OCI-LY7 (cell line): ENCODE measurements around the gene KRT23.

Experiments
- EZH2phosphoT487 ChIP-seq: fragments of 200-600 bp; sonication (generic); IDR thresholded peaks from 2 replicates; pipeline ENCODE4 v1.6.1; 2018; ENCODE audit warnings: low read depth, borderline replicate concordance, mild to moderate bottlenecking, mixed run types, antibody characterized with exemption, low read length, moderate library complexity, mixed read lengths
- TF ChIP-seq, protein P1 (sequence below): fragments of 200-600 bp; sonication (generic); conservative IDR thresholded peaks from 2 replicates; pipeline ENCODE4 v1.5.1; 2014; ENCODE audit warnings: mild to moderate bottlenecking, antibody characterized with exemption, low read length, moderate library complexity, mixed read lengths

DNA sequence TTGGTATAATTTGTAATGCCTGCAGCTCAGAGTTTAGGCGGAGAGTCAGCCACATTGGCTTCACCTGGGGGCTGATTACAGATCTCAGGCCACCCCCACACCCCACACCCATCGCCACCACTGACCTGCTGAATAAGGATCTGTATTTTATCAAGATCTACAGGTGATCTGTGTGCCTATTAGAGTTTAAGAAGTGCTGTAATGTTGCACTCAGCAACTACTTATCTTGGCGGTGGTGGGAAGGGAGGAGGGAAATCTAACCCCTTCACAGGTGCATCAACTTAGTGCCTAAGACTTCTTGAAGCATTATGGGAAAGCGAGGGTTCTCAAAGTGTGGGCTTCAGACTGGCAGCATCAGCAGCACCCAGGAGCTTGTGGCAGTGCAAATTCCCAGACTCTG is 34.9 kb downstream of the KRT23 start:
- TF ChIP-seq, protein P1, sequence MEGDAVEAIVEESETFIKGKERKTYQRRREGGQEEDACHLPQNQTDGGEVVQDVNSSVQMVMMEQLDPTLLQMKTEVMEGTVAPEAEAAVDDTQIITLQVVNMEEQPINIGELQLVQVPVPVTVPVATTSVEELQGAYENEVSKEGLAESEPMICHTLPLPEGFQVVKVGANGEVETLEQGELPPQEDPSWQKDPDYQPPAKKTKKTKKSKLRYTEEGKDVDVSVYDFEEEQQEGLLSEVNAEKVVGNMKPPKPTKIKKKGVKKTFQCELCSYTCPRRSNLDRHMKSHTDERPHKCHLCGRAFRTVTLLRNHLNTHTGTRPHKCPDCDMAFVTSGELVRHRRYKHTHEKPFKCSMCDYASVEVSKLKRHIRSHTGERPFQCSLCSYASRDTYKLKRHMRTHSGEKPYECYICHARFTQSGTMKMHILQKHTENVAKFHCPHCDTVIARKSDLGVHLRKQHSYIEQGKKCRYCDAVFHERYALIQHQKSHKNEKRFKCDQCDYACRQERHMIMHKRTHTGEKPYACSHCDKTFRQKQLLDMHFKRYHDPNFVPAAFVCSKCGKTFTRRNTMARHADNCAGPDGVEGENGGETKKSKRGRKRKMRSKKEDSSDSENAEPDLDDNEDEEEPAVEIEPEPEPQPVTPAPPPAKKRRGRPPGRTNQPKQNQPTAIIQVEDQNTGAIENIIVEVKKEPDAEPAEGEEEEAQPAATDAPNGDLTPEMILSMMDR: no peak
- TF ChIP-seq EZH2phosphoT487: no peak
